Measurements from ENCODE around the gene SH3PXD2A. TPM values are rescaled to one million over a fixed set of nuclear protein-coding genes. Genes with fewer than 3 reads are reported as not detected.
A peak's percentile ranks its signal among the peaks of the same experiment; 100 is the strongest.
"Not testable (repeated sequence)": the region's sequence is repeated elsewhere in the genome, so short reads cannot be mapped to it uniquely, and the experiment has no call there.

The SH3PXD2A gene
- total RNA-seq, 2 donors from 2014 or later, result 48.5 to 49.4 TPM

DNA sequence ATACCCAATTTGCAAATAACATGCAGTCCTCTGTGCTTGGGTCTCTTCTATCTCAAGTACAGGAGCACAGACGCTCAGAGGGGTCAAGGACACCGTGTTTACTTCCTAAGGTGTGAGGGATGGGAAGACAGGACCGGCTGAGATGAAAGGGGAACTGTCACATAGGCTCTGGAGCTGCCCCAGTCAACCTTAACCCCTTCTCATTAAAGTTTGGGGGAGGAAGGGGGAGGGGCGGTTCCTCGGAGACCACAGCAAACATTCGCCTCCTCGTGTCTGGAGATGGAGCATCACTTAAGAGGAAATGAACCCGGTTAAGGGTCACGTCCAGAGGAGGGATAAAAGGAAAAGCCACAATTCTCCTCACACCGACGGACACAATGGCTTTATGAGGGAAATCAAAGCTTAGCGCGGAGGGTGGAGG is 1.1 kb downstream of the SH3PXD2A start:
- intact Hi-C loops (cut with DNase I, micrococcal nuclease), result no loop called here
- DNase-seq (peak; percentile 55 to 57), ATAC-seq (peak; percentile 26)

DNA sequence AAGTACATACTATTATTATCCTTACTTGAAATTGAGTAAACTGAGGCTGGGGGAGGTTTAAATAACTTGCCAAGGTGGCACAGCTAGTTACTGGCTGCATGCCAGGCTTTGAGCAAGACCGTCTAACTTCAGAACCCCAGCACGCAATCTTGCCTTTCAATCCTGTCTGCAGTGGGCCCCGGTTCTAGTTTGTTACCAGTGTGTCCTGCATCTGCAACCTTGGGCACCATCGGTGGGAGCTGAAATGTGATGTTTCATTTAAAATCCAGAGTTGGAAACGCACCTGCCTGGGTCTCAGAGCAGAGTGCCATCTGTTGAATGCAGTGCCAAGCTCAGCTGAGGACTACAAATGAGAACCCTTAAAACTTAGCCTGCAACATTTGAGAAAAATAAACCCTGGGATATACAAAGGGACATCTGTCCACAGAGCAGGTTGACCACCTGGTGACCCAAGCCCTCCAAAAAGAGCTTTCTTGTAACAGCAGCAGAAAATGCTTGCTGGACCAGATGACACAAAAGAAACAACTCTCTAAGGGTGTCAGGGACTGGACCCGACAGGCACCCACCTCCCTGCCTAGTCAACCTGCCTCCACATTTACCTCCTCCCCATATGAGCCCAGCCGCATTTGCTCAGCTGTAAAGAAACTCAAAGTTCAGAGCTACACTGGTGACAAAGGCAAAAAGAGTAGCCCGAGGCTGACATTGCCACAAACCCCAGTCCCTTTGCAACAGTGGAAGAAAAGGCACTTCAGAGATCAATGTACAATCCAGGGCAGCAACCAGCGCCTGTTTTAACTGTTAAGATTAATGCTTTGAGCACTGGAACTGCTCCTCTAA is 1.7 kb downstream of the SH3PXD2A start:
- peak; percentile 49 to 50 for DNase-seq
- peak; percentile 48 for ATAC-seq
- intact Hi-C loops (cut with DNase I, micrococcal nuclease), result no loop called here

DNA sequence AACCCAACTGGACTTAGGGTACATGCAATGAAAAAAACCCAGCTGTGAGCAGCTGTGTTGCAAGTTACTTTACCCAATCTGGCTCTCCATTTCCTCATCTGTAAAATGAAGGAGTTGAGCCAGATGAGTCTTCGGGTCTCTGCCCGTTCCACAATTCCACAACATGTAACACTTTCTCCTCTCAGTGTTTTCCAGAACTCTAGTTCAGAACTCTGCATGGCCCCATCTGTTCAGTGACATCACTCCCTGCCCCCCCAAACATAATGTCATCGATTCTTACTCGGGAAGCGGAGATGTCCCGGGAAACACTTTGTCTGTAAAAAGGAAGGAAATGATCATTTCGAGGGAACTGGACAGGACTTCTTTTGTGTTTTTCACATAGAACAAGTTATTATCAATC is 2.5 kb downstream of the SH3PXD2A start:
- intact Hi-C loops (cut with DNase I, micrococcal nuclease), result no loop called here
- DNase-seq (no peak), ATAC-seq (no peak)

GRCh38 chr10:103852189-103852711 is 3.1 kb downstream of the SH3PXD2A start:
- DNase-seq (peak in 1 of 2 donors; percentile 41), ATAC-seq (no peak)
- intact Hi-C loops (cut with DNase I, micrococcal nuclease), result no loop called here

- DNase-seq (peak in 1 of 2 donors; percentile 52), ATAC-seq (peak; percentile 57)
- intact Hi-C loops (cut with DNase I, micrococcal nuclease), result no loop called here
Observed at GRCh38 chr10:103851261-103851660, 4.1 kb downstream of the SH3PXD2A start.

DNA sequence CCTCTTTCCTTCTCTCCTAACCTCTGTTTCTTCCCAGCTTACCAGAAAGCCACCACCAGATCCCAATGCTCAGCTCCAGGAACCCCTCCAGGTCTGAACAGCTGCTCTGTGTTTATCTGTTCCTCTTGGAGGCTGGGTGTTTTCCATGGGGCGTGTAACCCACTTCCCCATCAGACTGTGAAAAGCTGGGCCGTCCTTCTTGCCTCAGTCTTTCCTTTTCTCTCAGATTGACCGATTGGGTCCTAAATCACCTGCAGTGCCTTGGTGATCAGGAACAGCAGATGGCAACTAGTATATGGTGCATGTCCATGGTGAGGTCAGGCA is 4.8 kb downstream of the SH3PXD2A start:
- intact Hi-C loops (cut with DNase I, micrococcal nuclease), result no loop called here
- no peak for DNase-seq
- peak; percentile 10 for ATAC-seq

- intact Hi-C loops (cut with DNase I, micrococcal nuclease), result no loop called here
- DNase-seq, result no peak
- ATAC-seq, result peak; percentile 15
Observed at GRCh38 chr10:103849880-103850571, 5.3 kb downstream of the SH3PXD2A start.

- ATAC-seq, result no peak
- DNase-seq, result no peak
- intact Hi-C loops (cut with DNase I, micrococcal nuclease), result no loop called here
Observed at GRCh38 chr10:103849212-103849877, 6.0 kb downstream of the SH3PXD2A start.

- ATAC-seq (no peak), DNase-seq (no peak)
- intact Hi-C loops (cut with DNase I, micrococcal nuclease), result no loop called here
Observed at GRCh38 chr10:103847909-103848468, 7.4 kb downstream of the SH3PXD2A start.

GRCh38 chr10:103847346-103847745 is 8.0 kb downstream of the SH3PXD2A start:
- no peak for ATAC-seq
- intact Hi-C loops (cut with DNase I, micrococcal nuclease), result no loop called here
- DNase-seq, result no peak

- peak; percentile 73 for ATAC-seq
- intact Hi-C loops (cut with DNase I, micrococcal nuclease), result no loop called here
- peak; percentile 66 to 69 for DNase-seq
Observed at GRCh38 chr10:103845972-103846371, 9.4 kb downstream of the SH3PXD2A start.

DNA sequence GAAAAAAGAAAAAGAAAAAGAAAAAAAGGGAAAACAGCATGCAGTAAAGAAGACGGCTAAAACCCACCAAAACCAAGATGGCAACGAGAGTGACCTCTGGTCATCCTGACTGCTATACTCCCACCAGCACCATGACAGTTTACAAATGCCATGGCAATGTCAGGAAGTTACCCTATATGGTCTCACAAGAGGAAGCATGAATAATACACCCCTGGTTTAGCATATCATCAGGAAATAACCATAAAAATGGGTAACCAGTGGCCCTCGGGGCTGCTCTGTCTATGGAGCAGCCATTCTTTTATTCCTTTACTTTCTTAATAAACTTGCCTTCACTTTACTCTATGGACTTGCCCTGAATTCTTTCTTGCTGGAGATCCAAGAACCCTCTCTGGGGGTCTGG is 10.0 kb downstream of the SH3PXD2A start:
- intact Hi-C loops (cut with DNase I, micrococcal nuclease); DNase-seq: not testable (repeated sequence)

GRCh38 chr10:103843854-103844570 is 11.4 kb downstream of the SH3PXD2A start:
- intact Hi-C loops (cut with DNase I, micrococcal nuclease), result loop anchor here in 1 of 2 donors (5.0 kb wide), 1 partner anchor 52 kb away; no protein-coding TSS in a partner anchor
- ATAC-seq, result peak; percentile 22
- peak in 1 of 2 donors; percentile 44 for DNase-seq

More for the DNA sequence above, 10.0 kb downstream of the SH3PXD2A start:
- not testable (repeated sequence) for ATAC-seq

GRCh38 chr10:103843045-103843444 is 12.3 kb downstream of the SH3PXD2A start:
- ATAC-seq, result no peak
- intact Hi-C loops (cut with DNase I, micrococcal nuclease), result loop anchor here in 1 of 2 donors (5.0 kb wide), 1 partner anchor 51 kb away; no protein-coding TSS in a partner anchor

GRCh38 chr10:103842605-103843004 is 12.8 kb downstream of the SH3PXD2A start:
- intact Hi-C loops (cut with DNase I, micrococcal nuclease), result loop anchor here in 1 of 2 donors (5.0 kb wide), 1 partner anchor 50 kb away; no protein-coding TSS in a partner anchor
- ATAC-seq (peak; percentile 12), DNase-seq (no peak)

More at GRCh38 chr10:103843045-103843444, 12.3 kb downstream of the SH3PXD2A start:
- no peak for DNase-seq

- no peak for DNase-seq
- no peak for ATAC-seq
- intact Hi-C loops (cut with DNase I, micrococcal nuclease), result loop anchor here in 1 of 2 donors (5.0 kb wide), 1 partner anchor 49 kb away; no protein-coding TSS in a partner anchor
Observed at GRCh38 chr10:103841519-103841918, 13.9 kb downstream of the SH3PXD2A start.

GRCh38 chr10:103840740-103841070 is 14.7 kb downstream of the SH3PXD2A start:
- ATAC-seq, result no peak
- DNase-seq, result no peak
- intact Hi-C loops (cut with DNase I, micrococcal nuclease), result loop anchor here in 1 of 2 donors (5.0 kb wide), 1 partner anchor 48 kb away; no protein-coding TSS in a partner anchor

Measured in left colon (tissue), 2 donors.